ENCODE data around the gene HK1. TPM values are rescaled to one million over a fixed set of nuclear protein-coding genes. Genes with fewer than 3 reads are reported as not detected.
"Not testable (repeated sequence)": the region's sequence is repeated elsewhere in the genome, so short reads cannot be mapped to it uniquely, and the experiment has no call there.

HK1 gene
- total RNA-seq, 1 donor from 2014 or later = 110 TPM

GRCh38 chr10:69276503-69276902, 1.8 kb upstream of the HK1 start:
- Mint-ChIP-seq H3K4me3 (ENCODE audit: unreplicated experiment) (no peak overlapping the region), H3K27ac (ENCODE audit: unreplicated experiment) (no peak overlapping the region), H3K9me3 (ENCODE audit: low read depth) (peaks cover 11% of the 10 kb centered on the region), H3K36me3 (ENCODE audit: low read depth) (peaks cover 3% of the 10 kb centered on the region), H3K27me3 (ENCODE audit: low read depth) (no peaks in the 10 kb centered on the region), H3K4me1 (ENCODE audit: low read depth) (peaks cover 18% of the 10 kb centered on the region)
- TF ChIP-seq CTCF (IDR thresholded peaks at IDR 0.05) = no peak
- no peak for DNase-seq (ENCODE audit: low spot score)

- no peaks in the 10 kb centered on the region for H3K27me3 Mint-ChIP-seq (ENCODE audit: low read depth)
- no peak overlapping the region for H3K4me3 Mint-ChIP-seq (ENCODE audit: unreplicated experiment)
- H3K36me3 Mint-ChIP-seq (ENCODE audit: low read depth) = no peaks in the 10 kb centered on the region
- H3K4me1 Mint-ChIP-seq (ENCODE audit: low read depth) = peaks cover 16% of the 10 kb centered on the region
- DNase-seq (ENCODE audit: low spot score) = no peak
- peak overlapping the region; percentile 82 for H3K27ac Mint-ChIP-seq (ENCODE audit: unreplicated experiment)
- peaks cover 7% of the 10 kb centered on the region for H3K9me3 Mint-ChIP-seq (ENCODE audit: low read depth)
- no peak for TF ChIP-seq CTCF (IDR thresholded peaks at IDR 0.05)
Observed at GRCh38 chr10:69279110-69279509, 814 bp downstream of the HK1 start.

- no peak overlapping the region for H3K4me3 Mint-ChIP-seq (ENCODE audit: unreplicated experiment)
- no peak for TF ChIP-seq CTCF (IDR thresholded peaks at IDR 0.05)
- no peaks in the 10 kb centered on the region for H3K36me3 Mint-ChIP-seq (ENCODE audit: low read depth)
Observed at GRCh38 chr10:69281507-69282413, 3.5 kb downstream of the HK1 start.

GRCh38 chr10:69284402-69284801, 6.1 kb downstream of the HK1 start:
- H3K4me3 Mint-ChIP-seq (ENCODE audit: unreplicated experiment); H3K9me3 Mint-ChIP-seq (ENCODE audit: low read depth); H3K27ac Mint-ChIP-seq (ENCODE audit: unreplicated experiment); H3K36me3 Mint-ChIP-seq (ENCODE audit: low read depth); H3K27me3 Mint-ChIP-seq (ENCODE audit: low read depth); DNase-seq (ENCODE audit: low spot score); H3K4me1 Mint-ChIP-seq (ENCODE audit: low read depth): not testable (repeated sequence)

More at GRCh38 chr10:69281507-69282413, 3.5 kb downstream of the HK1 start:
- H3K27ac Mint-ChIP-seq (ENCODE audit: unreplicated experiment) = no peak overlapping the region
- H3K4me1 Mint-ChIP-seq (ENCODE audit: low read depth) = peaks cover 16% of the 10 kb centered on the region
- H3K9me3 Mint-ChIP-seq (ENCODE audit: low read depth) = peaks cover 7% of the 10 kb centered on the region
- no peak for DNase-seq (ENCODE audit: low spot score)
- H3K27me3 Mint-ChIP-seq (ENCODE audit: low read depth) = no peaks in the 10 kb centered on the region

GRCh38 chr10:69285699-69286098, 7.4 kb downstream of the HK1 start:
- Mint-ChIP-seq H3K27me3 (ENCODE audit: low read depth) (peaks cover 2% of the 10 kb centered on the region), H3K4me1 (ENCODE audit: low read depth) (no peaks in the 10 kb centered on the region), H3K36me3 (ENCODE audit: low read depth) (no peaks in the 10 kb centered on the region), H3K9me3 (ENCODE audit: low read depth) (peaks cover 7% of the 10 kb centered on the region), H3K4me3 (ENCODE audit: unreplicated experiment) (no peak overlapping the region), H3K27ac (ENCODE audit: unreplicated experiment) (no peak overlapping the region)
- TF ChIP-seq CTCF (IDR thresholded peaks at IDR 0.05) = no peak
- DNase-seq (ENCODE audit: low spot score) = no peak

GRCh38 chr10:69287181-69287580, 8.9 kb downstream of the HK1 start:
- peaks cover 4% of the 10 kb centered on the region for H3K27me3 Mint-ChIP-seq (ENCODE audit: low read depth)

More at GRCh38 chr10:69287181-69287580, 8.9 kb downstream of the HK1 start:
- no peak for DNase-seq (ENCODE audit: low spot score)
- H3K27ac Mint-ChIP-seq (ENCODE audit: unreplicated experiment) = no peak overlapping the region
- no peaks in the 10 kb centered on the region for H3K4me1 Mint-ChIP-seq (ENCODE audit: low read depth)
- no peak for TF ChIP-seq CTCF (IDR thresholded peaks at IDR 0.05)
- no peak overlapping the region for H3K4me3 Mint-ChIP-seq (ENCODE audit: unreplicated experiment)
- H3K36me3 Mint-ChIP-seq (ENCODE audit: low read depth) = no peaks in the 10 kb centered on the region
- no peaks in the 10 kb centered on the region for H3K9me3 Mint-ChIP-seq (ENCODE audit: low read depth)

Measured in chondrocyte (in vitro differentiated cells).